Measurements from ENCODE around the gene LTB4R.
"Not testable (repeated sequence)": the region's sequence is repeated elsewhere in the genome, so short reads cannot be mapped to it uniquely, and the experiment has no call there.

LTB4R gene

DNA sequence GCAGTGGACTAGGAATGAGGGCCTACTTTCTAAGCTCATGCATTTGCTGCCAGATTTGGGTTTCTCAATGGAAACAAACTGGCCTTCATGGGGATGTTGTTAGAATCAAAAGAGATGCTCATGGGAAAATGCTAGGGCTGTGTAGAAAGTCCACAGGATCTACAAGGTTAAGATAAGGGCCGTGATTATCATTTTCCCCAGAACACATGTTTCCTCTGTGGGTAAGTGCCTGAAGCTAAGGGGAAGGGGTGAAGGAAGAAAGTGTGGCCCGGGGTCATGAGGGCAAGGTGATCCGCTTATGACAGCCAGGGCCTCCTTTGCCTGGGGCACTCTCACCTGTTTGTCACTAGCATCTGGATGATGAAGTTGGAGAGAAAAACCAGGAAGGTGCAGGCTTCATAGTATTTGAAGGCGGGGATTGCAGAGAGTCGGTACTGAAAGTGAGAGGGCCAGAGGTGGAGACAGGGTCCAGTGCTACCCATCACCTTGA lies 13.8 kb downstream of the LTB4R start:
- DNase-seq, result no peak

- DNase-seq, result no peak
Measured at GRCh38 chr14:24325963-24326362, 14.7 kb downstream of the LTB4R start.

GRCh38 chr14:24327303-24327702 lies 16.0 kb downstream of the LTB4R start:
- DNase-seq, result no peak

- DNase-seq, result not testable (repeated sequence)
Measured at GRCh38 chr14:24327914-24328313, 16.6 kb downstream of the LTB4R start.

- no peak for DNase-seq
Measured at GRCh38 chr14:24329073-24329663, 17.9 kb downstream of the LTB4R start.

DNA sequence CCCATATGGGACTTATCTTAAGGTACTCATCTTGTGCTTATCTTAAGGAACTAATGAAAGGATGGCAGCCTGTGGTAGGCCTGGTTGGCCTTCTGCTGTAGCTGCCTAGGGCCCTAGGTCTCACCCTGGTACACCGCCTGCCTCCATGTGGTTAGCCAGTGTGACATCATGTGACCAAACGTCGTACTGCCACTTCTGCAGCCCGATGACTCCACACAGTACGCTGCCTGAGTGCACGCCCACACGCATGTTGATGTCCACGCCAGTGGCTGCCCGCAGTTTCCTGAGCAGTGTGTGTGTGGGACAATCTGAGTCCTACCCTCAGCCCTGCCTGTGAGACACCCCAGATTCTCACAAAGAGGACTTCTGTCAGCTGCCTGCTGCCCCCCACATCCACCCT lies 18.4 kb downstream of the LTB4R start:
- DNase-seq, result peak; percentile 92

- DNase-seq, result no peak
Measured at GRCh38 chr14:24330973-24331674, 19.8 kb downstream of the LTB4R start.

GRCh38 chr14:24331731-24332267 lies 20.5 kb downstream of the LTB4R start:
- DNase-seq, result no peak

GRCh38 chr14:24332268-24332993 lies 21.1 kb downstream of the LTB4R start:
- peak; percentile 64 for DNase-seq

DNA sequence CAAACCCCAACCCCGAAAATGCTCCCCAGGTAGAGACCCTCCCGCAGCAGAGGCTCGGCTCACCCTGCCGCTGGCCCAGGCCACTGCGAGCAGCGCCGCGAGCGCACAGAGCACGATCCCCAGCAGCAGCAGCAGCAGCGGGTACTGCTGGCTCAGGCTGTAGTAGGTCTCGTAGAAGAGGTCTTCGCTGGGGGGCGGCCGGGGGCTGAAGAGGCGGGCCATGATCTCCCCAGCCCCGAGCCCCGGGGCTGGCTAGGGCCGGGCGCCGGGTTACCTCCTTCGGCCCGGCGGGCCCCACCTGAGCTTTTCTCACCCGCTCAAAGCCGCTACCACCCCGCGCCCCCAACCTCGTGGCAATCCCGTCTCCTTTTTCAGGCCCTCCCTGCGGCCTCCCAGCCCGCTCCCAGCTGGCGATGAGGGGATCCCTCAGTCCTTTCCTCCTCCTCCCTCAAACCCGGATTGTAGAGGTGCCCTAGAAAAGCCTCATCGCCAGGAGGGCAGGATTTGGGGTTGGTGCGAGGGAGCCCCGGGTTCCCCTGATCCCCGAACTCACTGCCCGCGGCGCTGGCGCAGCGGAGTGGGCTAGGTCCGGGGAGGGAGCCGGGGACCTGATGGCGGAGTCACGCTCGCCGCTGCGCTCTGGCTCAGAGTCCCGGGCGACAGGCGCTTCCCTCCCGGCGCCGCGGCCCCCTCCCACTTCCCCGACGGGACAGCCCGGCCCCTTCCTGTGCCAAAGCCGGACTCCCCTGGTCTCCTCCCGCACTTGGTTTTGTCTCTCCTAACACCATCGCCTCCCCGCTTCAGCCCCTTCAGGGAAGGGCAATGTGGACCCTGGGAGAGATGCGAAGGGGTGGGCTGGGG lies 23.4 kb downstream of the LTB4R start, which contains the start of gene ADCY4:
TSS of gene ADCY4 (minus strand) at position 641 of the 861 bp plus-strand sequence. CDS start at position 222, 419 bp downstream.
- DNase-seq, result no peak

GRCh38 chr14:24335461-24336171 lies 24.3 kb downstream of the LTB4R start:
- no peak for DNase-seq

DNA sequence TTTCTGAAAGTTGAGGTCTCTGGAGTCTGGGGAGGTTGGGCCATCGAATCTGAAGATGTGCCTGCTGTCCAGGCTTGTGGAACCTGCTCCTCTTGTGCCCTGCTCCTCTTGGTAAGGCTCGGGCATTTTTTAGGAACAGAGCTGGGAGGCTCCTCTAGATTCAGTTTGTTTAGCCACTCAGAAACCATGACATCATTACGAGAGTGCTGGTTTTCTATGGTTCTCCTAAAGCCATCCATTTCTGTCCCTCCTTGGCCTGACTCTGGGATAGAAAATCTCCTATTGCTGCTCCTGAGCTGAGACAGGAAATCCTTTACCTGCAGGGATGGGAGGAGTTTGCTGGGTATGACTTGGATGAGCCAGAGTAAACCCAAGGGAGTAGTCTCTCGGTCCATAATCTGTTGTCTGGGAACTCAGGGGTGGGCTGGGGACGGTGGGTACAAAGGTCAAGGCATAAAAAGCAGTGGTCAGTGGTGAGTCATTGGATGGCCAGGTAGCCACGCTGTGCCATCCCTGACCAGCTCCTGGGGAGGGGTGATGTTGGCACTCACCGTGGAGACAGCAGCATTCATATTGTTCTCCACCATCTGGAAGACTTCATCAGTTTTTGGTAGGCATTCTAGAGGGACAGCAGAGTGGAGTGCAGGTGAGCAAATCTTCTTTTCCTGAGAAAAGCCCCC lies 26.0 kb downstream of the LTB4R start:
- no peak for DNase-seq

GRCh38 chr14:24337824-24338175 lies 26.5 kb downstream of the LTB4R start:
- no peak for DNase-seq

DNA sequence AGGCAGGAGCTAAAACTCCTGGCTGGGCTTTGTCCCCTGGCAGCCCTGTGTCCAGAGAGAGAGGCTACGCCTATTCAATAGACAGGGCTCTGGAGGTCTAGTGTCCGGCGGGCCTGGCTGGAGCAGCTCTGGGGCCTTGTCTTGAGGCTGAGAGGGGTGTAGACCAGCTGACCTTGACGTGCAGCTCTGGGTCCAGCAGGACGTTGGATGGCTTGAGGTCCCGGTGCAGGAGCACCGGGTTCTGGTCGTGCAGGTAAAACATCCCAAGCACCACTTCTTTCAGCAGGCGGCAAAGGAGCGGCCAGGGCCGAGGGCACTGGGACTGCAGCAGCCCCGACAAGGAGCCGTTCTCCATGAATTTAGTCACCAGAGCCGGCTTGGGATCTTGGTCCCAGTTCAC lies 27.5 kb downstream of the LTB4R start:
- DNase-seq, result no peak

DNA sequence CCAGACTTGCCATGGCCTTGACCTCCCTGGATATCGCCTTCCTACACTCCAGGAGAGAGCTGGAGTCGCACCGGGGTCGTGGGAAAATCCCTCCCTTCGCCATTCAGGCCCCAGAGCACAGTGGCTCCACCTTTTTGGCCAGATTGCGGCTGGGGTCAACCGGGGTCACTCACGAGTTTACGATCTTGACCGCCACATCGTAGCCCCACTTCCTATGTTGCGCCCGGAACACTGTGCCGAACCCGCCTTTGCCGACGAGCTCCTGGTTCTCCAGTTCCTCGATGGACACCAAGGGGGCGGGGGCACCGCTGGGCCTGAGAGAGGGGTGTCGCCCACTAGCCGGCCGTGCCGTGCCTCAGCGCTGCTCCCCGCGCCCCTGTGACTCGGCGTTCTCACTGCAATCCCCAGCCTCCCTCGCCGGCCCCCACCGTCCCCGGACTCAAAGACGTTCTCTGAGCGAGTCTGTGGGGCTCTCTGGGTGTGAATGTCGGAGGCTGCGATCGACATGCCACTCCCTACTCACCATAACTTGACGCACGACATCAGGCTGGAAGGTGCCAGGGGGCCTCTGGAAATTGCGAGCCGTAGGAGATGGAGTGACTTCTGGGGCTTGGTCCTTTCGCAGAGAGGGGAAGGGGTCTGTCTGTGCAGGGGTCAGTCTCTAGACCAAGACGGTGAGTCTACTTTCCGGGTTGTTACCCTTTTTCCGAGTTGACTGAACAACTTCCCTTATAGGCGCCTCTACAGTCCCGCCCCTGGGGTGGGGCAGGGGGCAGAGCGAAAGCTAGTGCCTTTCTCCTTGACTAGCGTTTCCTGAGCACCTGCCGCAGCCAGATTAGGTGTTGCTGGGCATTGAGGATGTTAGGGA lies 28.2 kb downstream of the LTB4R start, which contains the start of gene RIPK3:
TSS of gene RIPK3 (minus strand) at position 708 of the 868 bp plus-strand sequence. CDS start at position 543, 165 bp downstream.
- DNase-seq, result no peak

GRCh38 chr14:24340606-24341005 lies 29.3 kb downstream of the LTB4R start:
- no peak for DNase-seq

GRCh38 chr14:24342889-24343288 lies 31.6 kb downstream of the LTB4R start:
- no peak for DNase-seq

- no peak for DNase-seq
Measured at GRCh38 chr14:24343795-24344660, 32.7 kb downstream of the LTB4R start.

GRCh38 chr14:24347134-24347533 lies 35.8 kb downstream of the LTB4R start:
- DNase-seq, result no peak

Measured in NK-92 treated with Interleukin-12 subunit alpha and Interleukin-12 subunit beta, amount 100 ng/mL, for 24 hours (cell line).